A549 (cell line): ENCODE data around the gene RNASEH2C. TPM values are rescaled to one million over a fixed set of nuclear protein-coding genes. Genes with fewer than 3 reads are reported as not detected.
"Not testable (repeated sequence)": the region's sequence is repeated elsewhere in the genome, so short reads cannot be mapped to it uniquely, and the experiment has no call there.

Experiments
- ATAC-seq, 2 experiments: fragments of 200-7000 bp in 1 of 2; fragments of >200 bp in 1 of 2; cut with Nextera tagmentation in 1 of 2; cut with Tn5 transposase in 1 of 2; 3 replicates each; pipeline versions ENCODE4 v1.8.0 to v1.9.1; 2018 to 2020; ENCODE audit warnings: mild to moderate bottlenecking in 1 of 2, moderate library complexity in 1 of 2
- CTCF ChIA-PET: fragments of 300-600 bp; sonication (Branson Sonifier 250); formaldehyde crosslinking; extraction: SDS; loops from one replicate; lab custom pipeline; 2021; ENCODE audit warnings: antibody characterized with exemption, inconsistent platforms; lab: Yijun Ruan, JAX
- POLR2A ChIA-PET: fragments of 350-600 bp; formaldehyde crosslinking; extraction: SDS; loops from one replicate; lab custom pipeline; 2021; ENCODE audit warnings: antibody characterized with exemption, inconsistent platforms; lab: Yijun Ruan, JAX
- DNase-seq, 2 experiments: peaks; one replicate each; pipeline versions ENCODE4 v3.0.0 to v3.0.0-alpha.2; 2011 to 2016; ENCODE audit warnings: low read depth in 1 of 2, low spot score in 1 of 2
- FAIRE-seq: peaks from 2 replicates; lab custom pipeline; 2011; peaks lifted over from hg19 to GRCh38; lab: Jason Lieb, UNC
- H3K27ac ChIP-seq, 2 experiments: fragments of >200 bp; sonication (Bioruptor Twin); formaldehyde crosslinking; 3 replicates each; pipeline ENCODE4 v1.5.1; 2016 to 2017
- H3K4me1 ChIP-seq: fragments of >200 bp; sonication (Bioruptor Twin); formaldehyde crosslinking; 3 replicates; pipeline ENCODE4 v1.6.1; 2016
- H3K4me2 ChIP-seq: fragments of >200 bp; sonication (Bioruptor Twin); formaldehyde crosslinking; 3 replicates; pipeline ENCODE4 v1.6.1; 2016
- H3K4me3 ChIP-seq: fragments of >200 bp; sonication (Bioruptor Twin); formaldehyde crosslinking; 3 replicates; pipeline ENCODE4 v1.5.1; 2016
- H3K9me3 ChIP-seq: fragments of >200 bp; sonication (Bioruptor Twin); formaldehyde crosslinking; 3 replicates; pipeline ENCODE4 v1.6.1; 2016
- ATOH8 ChIP-seq: fragments of 250-450 bp; sonication (Bioruptor Pico); IDR thresholded peaks from 2 replicates; pipeline ENCODE4 v1.5.0; 2020; ENCODE audit warnings: low read depth, mild to moderate bottlenecking, moderate library complexity
- BHLHE40 ChIP-seq: IDR thresholded peaks from 2 replicates; pipeline ENCODE4 v1.6.1; 2012; ENCODE audit warnings: low read depth, low read length, inconsistent platforms
- CEBPB ChIP-seq, 2 experiments: fragments of >200 bp in 1 of 2; sonication (Bioruptor Twin) in 1 of 2; formaldehyde crosslinking in 1 of 2; IDR thresholded peaks; 2 replicates each; pipeline ENCODE4 v1.6.1; 2012 to 2016
- ELK1 ChIP-seq: fragments of 150-350 bp; IDR thresholded peaks from 2 replicates; pipeline ENCODE4 v1.6.1; 2014; ENCODE audit warnings: low read depth, mild to moderate bottlenecking, low read length
- ESRRA ChIP-seq: fragments of 150-350 bp; IDR thresholded peaks from 2 replicates; pipeline ENCODE4 v1.6.1; 2014; ENCODE audit warnings: mild to moderate bottlenecking, low read length, borderline replicate concordance
- HDAC2 ChIP-seq: fragments of 200-600 bp; sonication (generic); IDR thresholded peaks from 2 replicates; pipeline ENCODE4 v1.6.1; 2016
- HES2 ChIP-seq: fragments of >200 bp; sonication (Bioruptor Twin); formaldehyde crosslinking; IDR thresholded peaks from 2 replicates; pipeline ENCODE4 v1.6.1; 2016
- HOXB13 ChIP-seq: fragments of 250-450 bp; sonication (Bioruptor Pico); IDR thresholded peaks from 2 replicates; pipeline ENCODE4 v1.5.0; 2020; ENCODE audit warnings: low read depth, mild to moderate bottlenecking, moderate library complexity
- HOXB5 ChIP-seq: fragments of 250-450 bp; sonication (Bioruptor Pico); IDR thresholded peaks from 2 replicates; pipeline ENCODE4 v1.5.0; 2020; ENCODE audit warnings: mild to moderate bottlenecking, moderate library complexity
- MAFK ChIP-seq: fragments of 450-650 bp; IDR thresholded peaks from 2 replicates; pipeline ENCODE4 v1.6.1; 2014; ENCODE audit not compliant: partially characterized antibody
- MAX ChIP-seq: IDR thresholded peaks from 2 replicates; pipeline ENCODE4 v1.6.1; 2012
- MAZ ChIP-seq: fragments of 150-350 bp; IDR thresholded peaks from 2 replicates; pipeline ENCODE4 v1.6.1; 2014; ENCODE audit warnings: antibody characterized with exemption, low read depth, low read length, borderline replicate concordance
- NPAS2 ChIP-seq: fragments of 250-450 bp; sonication (Bioruptor Pico); IDR thresholded peaks from 2 replicates; pipeline ENCODE4 v1.8.0; 2022; ENCODE audit warnings: mild to moderate bottlenecking, moderate library complexity, borderline replicate concordance
- PHF8 ChIP-seq: fragments of 200-600 bp; sonication (generic); IDR thresholded peaks from 2 replicates; pipeline ENCODE4 v1.6.1; 2016; ENCODE audit warnings: low read depth, mild to moderate bottlenecking, antibody characterized with exemption, moderate library complexity, borderline replicate concordance
- POLR2AphosphoS2 ChIP-seq: conservative IDR thresholded peaks from 2 replicates; pipeline ENCODE4 v1.6.1; 2012; ENCODE audit warnings: low read length, improper control_type of control experiment, inconsistent platforms
- RCOR1 ChIP-seq: fragments of 150-350 bp; IDR thresholded peaks from 2 replicates; pipeline ENCODE4 v1.6.1; 2014; ENCODE audit warnings: antibody characterized with exemption, low read length, low read depth
- SREBF2 ChIP-seq: fragments of 450-650 bp; IDR thresholded peaks from 2 replicates; pipeline ENCODE4 v1.6.1; 2014; ENCODE audit warnings: mild to moderate bottlenecking, moderate library complexity
- ZC3H11A ChIP-seq: fragments of 450-650 bp; IDR thresholded peaks from 2 replicates; pipeline ENCODE4 v1.6.1; 2014; ENCODE audit warnings: antibody characterized with exemption, mild to moderate bottlenecking
- ZFP36 ChIP-seq: fragments of 450-650 bp; IDR thresholded peaks from 2 replicates; pipeline ENCODE4 v1.6.1; 2014; ENCODE audit warnings: borderline replicate concordance; ENCODE audit not compliant: partially characterized antibody
- WGBS: methylation state at CpG from one replicate; pipeline ENCODE4 v1.1.6; 2017; ENCODE audit errors: missing lambda C conversion rate; 5-methylcytosine and 5-hydroxymethylcytosine counted together
- polyA plus RNA-seq, 4 experiments: library from polyadenylated mRNA; depleted of rRNA in 3 of 4; stranded (reverse); fragments of >200 nt; fragmentation: RNase III in 1 of 4; extraction: RNeasy Plus Mini Kit Qiagen cat#74134 plus additional on column Dnase treatment in 1 of 4; gene quantifications; 2 replicates in 3 of 4; 3 replicates in 1 of 4; pipeline ENCODE4 v1.2.3, GENCODE V29; 2011 to 2017

Gene RNASEH2C
- polyA plus RNA-seq, 2 of the 4 experiments (the other 2 are of a cell fraction), result 15.1 to 36.9 TPM

GRCh38 chr11:65736810-65737209, 16.2 kb upstream of the RNASEH2C start:
- TF ChIP-seq ZFP36 (peak; percentile 65), MAFK (no peak), MAZ (no peak), SREBF2 (no peak), BHLHE40 (no peak)
- TF ChIP-seq, all 56 proteins: peak for 1
- ChIA-PET CTCF (interaction anchor here (0.7 to 3.5 kb wide), 5 partner anchors 26 to 200 kb away, joined by 3 to 11 read pairs (median 4); partner anchors contain the start of gene KAT5), POLR2A (interaction anchor here (0.8 kb wide), 1 partner anchor 25 kb away, joined by 3 read pairs; no protein-coding TSS in a partner anchor)
- H3K4me1 ChIP-seq, result no peaks in the 10 kb centered on the region
- peaks cover 41% of the 10 kb centered on the region for H3K9me3 ChIP-seq
- FAIRE-seq, result no peak
- no peak overlapping the region for H3K27ac ChIP-seq
- no peak overlapping the region for H3K4me3 ChIP-seq
- DNase-seq, result no peak
- ATAC-seq, result no peak
- H3K4me2 ChIP-seq, result no peak overlapping the region

- ATAC-seq, FAIRE-seq, H3K4me1 ChIP-seq, H3K4me2 ChIP-seq, POLR2A ChIA-PET, DNase-seq, H3K27ac ChIP-seq, H3K4me3 ChIP-seq: not testable (repeated sequence)
- CTCF ChIA-PET, result interaction anchor here (0.7 to 3.5 kb wide), 2 partner anchors 24 to 83 kb away, joined by 3 to 11 read pairs; partner anchors contain the start of gene KAT5
- peaks cover 45% of the 10 kb centered on the region for H3K9me3 ChIP-seq
- 30% methylated on average over 4 of the region's 4 CpGs for WGBS
Observed at GRCh38 chr11:65735111-65735510, 14.5 kb upstream of the RNASEH2C start.

GRCh38 chr11:65730461-65730860, 9.9 kb upstream of the RNASEH2C start:
- CTCF ChIA-PET, result interaction anchor here (1.0 to 3.7 kb wide), 2 partner anchors 49 to 88 kb away, joined by 4 to 18 read pairs; no protein-coding TSS in a partner anchor
- WGBS, result 53% methylated on average over 5 of the region's 5 CpGs
- peaks cover 18% of the 10 kb centered on the region; the same call in 2 of the 3 replicates for H3K9me3 ChIP-seq
- ATAC-seq (no peak), FAIRE-seq (no peak), DNase-seq (no peak)
- H3K4me3 ChIP-seq, result no peak overlapping the region
- no peaks in the 10 kb centered on the region for H3K4me1 ChIP-seq
- TF ChIP-seq ELK1 (no peak), HES2 (no peak), CEBPB (IDR thresholded peaks at IDR 0.05) (no peak), RCOR1 (no peak), ZC3H11A (no peak), POLR2AphosphoS2 (no peak), NPAS2 (CRISPR knock-in tag) (no peak), HDAC2 (no peak), PHF8 (no peak), HOXB5 (CRISPR knock-in tag) (no peak), SREBF2 (no peak), MAFK (no peak), ESRRA (no peak), ATOH8 (CRISPR knock-in tag) (no peak), HOXB13 (CRISPR knock-in tag) (no peak), MAX (no peak)
- no peak overlapping the region for H3K4me2 ChIP-seq
- no peak overlapping the region for H3K27ac ChIP-seq
- POLR2A ChIA-PET, result interaction anchor here (1.0 kb wide), 1 partner anchor 10 kb away, joined by 3 read pairs; the partner anchor contains the start of gene RNASEH2C
